GM18520 (cell line): Measurements from ENCODE around the gene PAPOLA.
"Not testable (repeated sequence)": the region's sequence is repeated elsewhere in the genome, so short reads cannot be mapped to it uniquely, and the experiment has no call there.

ENCODE experiments used
- ATAC-seq: cut with Tn5 transposase; IDR thresholded peaks from one replicate; pipeline ENCODE4 v1.9.1; 2021; ENCODE audit not compliant: unreplicated experiment

The PAPOLA gene

GRCh38 chr14:96502621-96503305 lies 581 bp downstream of the PAPOLA start:
- no peak for ATAC-seq

- no peak for ATAC-seq
Measured at GRCh38 chr14:96503306-96503679, 1.1 kb downstream of the PAPOLA start.

DNA sequence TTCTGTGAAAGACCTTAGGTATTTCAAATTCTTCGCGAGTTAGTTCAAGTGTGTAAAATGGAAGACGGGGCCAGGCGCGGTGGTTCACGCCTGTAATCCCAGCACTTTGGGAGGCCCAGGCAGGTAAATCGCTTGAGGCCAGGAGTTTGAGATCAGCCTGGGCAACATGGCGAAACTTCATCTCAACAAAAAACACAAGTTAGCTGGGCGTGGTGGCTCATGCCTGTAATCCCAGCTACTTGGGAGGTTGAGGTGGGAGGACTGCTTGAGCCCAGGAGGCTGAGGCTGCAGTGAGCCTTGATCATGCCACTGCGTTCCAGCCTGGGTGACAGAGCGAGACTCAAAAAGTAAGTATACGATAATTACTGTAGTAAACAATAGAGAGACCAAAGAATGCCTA lies 2.2 kb downstream of the PAPOLA start:
- ATAC-seq = not testable (repeated sequence)

- no peak for ATAC-seq
Measured at GRCh38 chr14:96507723-96508122, 5.5 kb downstream of the PAPOLA start.

DNA sequence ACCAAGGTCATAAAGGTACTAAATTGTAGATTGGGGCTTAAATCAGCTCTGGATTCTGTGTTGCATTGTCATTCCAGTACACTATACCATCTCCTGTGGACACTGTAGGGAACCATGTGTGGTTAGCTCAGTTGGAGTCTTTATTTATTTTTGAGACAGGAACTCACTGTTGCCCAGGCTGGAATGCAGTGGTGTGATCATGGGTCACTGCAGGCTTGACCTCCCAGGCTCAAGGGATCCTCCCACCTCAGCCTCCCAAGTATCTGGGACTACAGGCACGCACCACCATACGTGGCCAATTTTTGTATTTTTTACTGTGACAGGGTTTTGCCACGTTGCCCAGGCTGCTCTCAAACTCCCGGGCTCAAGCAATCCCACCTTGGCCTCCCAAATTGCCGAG lies 6.7 kb downstream of the PAPOLA start:
- ATAC-seq = no peak

DNA sequence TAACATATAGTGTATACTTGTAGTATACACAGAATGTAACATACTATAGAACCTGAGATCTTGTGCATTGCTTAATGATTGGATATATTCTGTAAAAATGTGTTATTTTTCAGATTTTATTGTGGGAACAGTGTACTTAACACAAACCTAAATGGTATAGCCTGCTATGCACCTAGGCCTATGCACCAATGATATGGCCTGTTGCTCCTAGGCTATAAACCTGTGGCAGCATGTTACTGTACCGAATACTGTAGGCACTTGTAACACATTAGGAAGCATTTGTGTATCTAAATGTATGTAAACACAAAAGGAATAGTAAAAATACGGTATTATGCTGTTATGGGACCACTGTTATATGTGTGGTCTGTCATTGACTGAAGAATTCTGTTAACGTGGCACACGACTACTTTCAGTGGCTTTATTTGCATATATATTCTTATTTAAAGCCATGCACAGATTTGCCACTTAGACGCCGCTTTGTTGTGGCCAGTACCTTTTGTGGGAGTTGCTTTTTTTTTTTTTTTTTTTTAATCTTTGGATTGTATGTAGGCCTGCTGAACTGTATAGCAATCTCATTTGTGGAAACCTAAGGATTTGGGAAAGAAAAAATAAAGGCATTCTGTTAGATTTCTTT lies 7.4 kb downstream of the PAPOLA start:
- no peak for ATAC-seq

- ATAC-seq = no peak
Measured at GRCh38 chr14:96511146-96511545, 9.0 kb downstream of the PAPOLA start.

- no peak for ATAC-seq
Measured at GRCh38 chr14:96511667-96512066, 9.5 kb downstream of the PAPOLA start.

DNA sequence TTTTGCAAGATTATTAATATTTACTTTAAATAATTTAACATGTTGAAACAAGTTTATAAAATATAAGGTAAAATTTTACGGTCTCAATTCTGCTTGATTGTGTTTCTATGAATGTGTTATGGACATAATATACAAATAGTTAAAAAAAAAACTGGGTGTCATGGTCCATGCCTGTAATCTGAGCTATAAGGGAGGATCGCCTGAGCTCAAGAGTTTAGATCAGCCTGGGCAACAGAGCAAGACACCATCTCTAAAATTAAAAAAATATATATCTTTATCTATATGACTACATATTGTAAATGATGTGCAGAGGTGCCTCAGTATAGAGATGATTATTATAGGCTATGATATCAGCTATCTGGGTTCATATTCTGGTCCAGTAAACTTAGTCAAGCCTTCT lies 9.9 kb downstream of the PAPOLA start:
- ATAC-seq = no peak

DNA sequence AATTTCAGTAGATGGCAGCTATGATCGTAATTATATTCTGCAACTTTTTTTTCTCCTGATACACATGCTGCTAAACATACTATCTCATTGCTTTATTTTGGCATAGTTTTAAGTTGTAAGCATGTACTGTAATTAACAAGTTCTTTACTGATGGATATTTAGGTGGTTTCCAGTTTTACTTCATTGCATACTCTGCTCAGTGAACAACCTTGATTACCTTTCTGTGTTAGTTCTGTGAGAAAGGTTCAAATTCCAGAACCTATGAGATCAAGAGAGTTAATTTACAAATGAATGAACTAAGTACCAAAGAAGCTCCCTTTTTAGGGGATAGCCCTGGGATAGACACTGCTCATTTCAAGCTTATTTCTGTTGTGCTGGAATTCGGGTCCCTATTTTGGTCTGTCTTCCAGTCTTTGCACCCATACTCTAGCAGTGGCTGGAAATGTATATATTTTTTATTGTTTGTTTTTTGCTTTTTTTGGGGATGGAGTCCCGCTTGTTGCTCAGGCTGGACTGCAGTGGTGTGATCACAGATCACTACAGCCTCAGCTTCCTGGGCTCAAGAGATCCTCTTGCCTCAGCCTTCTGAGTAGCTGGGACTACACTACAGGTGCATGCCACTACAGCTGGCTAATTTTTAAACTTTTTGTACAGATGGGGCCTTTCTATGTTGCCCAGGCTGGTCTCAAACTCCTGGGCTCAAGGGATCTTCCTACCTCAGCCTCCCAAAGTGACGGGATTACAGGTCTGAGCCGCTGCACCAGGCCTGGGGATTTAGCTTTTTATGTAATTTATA lies 10.6 kb downstream of the PAPOLA start:
- ATAC-seq = no peak

GRCh38 chr14:96514694-96515093 lies 12.5 kb downstream of the PAPOLA start:
- ATAC-seq = no peak

DNA sequence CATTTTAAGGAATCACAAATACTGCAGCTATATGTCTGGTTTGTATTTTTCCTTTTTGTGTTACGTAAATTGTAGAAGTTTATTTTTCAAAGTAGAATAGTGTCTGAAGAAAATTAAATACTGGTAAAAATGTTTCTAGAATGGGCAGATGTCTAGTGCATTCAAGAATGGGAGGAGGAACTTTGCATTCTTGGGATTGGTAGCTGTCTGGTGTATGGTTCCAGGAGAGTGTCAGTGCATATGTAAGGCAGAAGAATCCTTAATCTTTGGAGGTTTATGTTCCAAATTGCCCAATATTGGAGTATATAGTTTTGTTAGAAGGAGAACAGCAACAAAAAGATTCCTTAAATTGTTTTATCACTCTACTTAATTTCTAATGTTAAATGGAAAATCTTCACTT lies 13.5 kb downstream of the PAPOLA start:
- ATAC-seq = no peak

DNA sequence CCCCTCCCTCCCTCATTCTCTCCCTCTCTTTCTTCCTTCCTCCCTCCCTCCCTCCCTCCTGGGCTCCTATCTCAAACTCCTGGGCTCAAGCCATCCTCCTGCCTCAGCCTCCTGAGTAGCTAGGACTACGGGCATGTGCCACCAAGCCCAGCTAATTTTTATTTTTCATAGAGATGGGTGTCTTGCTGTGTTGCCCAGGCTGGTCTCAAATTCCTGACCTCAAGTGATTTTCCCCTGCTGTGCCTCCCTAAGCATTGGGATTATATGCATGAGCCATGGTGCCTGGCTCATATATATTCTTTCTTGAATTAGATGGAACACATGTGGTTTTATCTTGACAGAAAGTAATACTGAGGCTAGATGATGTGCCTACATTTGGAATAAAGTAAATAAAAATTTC lies 14.2 kb downstream of the PAPOLA start:
- no peak for ATAC-seq

DNA sequence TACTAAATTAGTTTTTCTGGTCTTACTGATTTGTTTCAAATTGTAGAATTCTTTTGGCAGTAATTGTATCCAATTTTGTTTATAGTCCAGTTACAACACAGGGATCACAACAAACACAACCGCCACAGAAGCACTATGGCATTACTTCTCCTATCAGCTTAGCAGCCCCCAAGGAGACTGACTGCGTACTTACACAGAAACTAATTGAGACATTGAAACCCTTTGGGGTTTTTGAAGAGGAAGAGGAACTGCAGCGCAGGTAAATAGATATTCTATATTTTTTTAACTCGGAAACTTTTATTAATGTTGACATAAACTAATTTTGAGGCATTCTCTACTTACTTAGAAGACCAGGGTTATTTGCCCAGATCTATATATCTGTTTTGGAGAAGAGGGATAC lies 17.8 kb downstream of the PAPOLA start:
- ATAC-seq = no peak

DNA sequence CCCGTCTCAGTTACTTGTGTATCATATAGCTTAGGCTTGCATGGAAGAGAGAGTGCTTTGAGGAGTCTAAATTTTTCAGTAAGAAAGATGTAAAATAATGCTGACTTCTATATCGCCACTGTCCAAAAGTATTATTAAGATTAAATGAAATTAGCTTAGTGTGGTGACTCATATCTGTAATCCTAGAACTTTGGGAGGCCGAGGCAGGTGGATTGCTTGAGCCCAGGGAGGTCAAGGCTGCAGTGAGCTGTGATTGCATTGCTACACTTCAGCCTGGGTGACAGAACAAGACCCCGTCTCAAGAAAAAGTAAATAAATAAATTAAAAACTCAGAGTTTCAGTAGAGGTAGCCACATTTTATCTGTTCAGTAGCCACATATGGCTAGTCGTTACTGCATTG lies 23.3 kb downstream of the PAPOLA start:
- ATAC-seq = no peak

DNA sequence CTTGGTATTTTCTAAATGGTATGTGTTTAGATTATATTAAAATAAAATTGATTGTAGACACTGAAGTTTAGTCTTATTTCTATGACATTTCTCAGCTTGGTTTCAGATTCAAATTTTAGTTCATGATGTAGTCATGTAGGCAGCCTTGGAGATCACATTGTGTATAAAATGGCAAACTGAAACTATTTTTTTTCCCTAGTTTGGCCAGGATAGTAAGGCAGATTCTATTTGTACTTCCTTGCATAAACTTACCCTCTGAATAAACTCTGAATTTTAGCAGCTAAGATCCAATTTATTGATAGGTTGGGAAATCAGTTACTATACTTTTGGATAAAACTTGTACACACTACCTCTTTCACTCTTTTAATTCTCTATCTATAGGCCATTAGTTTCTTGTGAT lies 30.4 kb downstream of the PAPOLA start:
- ATAC-seq = no peak

DNA sequence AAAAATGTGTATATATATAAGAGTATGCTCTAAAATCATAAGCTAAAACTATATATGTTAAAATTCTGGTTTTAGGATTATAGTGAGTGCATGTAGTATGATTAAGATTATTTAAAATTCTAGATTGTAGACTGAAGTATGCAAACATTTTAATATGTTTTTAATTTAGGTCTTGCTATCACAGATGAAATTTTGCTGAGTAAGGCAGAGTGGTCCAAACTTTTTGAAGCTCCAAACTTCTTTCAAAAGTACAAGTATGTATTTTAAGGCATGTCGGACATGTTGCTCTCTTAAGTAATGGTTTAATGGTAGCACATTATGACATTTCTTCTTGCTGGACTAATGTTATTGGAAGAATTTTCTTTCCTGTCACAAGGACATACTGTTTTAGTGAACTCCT lies 34.6 kb downstream of the PAPOLA start:
- ATAC-seq = no peak

DNA sequence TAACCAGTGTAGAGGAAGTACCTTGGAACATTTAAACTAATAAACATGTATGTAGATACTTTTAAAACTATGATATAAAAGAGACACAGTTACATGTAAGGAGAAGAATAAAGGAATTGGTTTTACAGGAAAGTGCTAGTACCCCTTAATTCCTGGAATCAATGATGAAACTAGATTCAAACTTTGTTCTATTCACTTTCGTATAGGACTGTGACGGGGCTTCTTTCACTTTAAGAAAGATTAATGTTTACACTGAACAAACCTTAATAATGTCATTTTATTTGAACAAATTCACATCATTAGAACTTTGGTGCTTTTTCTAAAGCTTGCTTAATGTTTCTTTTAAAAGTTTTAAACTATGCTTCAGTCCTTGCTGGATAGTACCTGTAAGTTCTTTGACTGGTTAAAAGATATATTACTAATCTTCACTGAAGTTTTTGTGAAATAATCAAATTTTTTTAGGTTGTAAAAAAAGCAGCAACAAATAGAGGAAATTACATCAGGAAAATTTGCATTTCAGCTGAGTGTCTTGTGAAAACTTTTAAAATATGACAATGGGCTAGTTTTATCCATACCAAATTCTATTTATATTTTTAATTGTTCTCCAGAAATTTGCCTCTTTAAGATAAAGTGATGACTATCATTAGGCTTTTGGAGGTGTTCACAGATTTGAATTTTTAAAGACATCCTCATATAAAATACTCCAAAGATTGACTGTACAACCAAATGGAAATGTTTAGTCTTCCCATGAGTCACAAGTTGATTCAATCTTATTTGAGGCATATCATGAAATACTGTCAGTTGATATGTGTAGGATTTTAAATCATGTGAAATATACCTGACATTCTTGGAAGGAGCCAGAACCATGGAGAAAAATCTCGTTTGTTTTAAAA lies 36.2 kb downstream of the PAPOLA start:
- no peak for ATAC-seq

GRCh38 chr14:96538990-96539317 lies 36.8 kb downstream of the PAPOLA start:
- no peak for ATAC-seq

DNA sequence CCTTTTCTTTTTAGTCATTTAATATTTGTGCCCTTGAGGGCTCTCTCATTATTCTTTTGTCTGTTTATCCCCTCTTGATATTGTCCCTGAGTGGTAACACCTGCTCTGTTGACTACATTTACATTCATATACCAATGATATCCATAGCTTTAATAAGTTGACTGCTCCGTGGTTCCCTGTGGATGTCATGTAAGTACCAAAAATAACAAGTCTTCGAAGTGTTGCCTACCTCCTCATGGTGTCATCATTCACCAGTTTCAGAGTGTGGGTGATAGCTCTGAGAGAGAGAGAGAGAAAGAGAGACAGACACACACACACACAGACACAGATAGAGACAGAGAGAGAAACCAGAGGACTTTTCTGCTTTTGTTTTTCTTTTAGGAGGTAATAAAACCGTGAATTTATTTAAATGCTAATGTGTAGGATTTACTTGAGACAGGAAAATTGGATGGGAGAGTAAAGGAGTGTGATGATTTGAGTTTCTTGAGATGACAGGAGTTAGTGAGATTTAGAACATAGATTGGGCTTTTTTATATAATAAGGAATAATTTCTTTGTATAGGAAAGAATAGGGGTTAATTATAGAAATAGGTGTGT lies 52.2 kb downstream of the PAPOLA start:
- ATAC-seq = no peak

DNA sequence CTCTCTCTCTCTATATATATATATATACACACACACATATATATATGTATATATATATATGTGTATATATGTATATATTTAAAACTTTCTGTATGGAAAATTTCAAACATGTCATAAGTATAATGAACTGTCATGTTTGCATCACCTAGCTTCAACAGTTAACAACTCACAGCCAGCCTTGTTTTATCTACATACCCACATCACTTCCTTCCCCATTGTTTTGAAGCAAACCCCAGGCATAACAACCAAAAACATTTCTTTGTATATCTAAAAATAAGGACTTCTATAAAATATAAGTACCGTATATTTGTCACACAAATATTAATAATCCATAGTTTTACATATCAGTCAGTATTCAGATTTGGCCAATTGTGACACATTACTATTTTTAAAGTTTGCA lies 57.4 kb downstream of the PAPOLA start:
- ATAC-seq = no peak
